ENCODE data around the gene FAM114A1. TPM values are rescaled to one million over a fixed set of nuclear protein-coding genes. Genes with fewer than 3 reads are reported as not detected.

FAM114A1 gene
- total RNA-seq, 1 experiment from 2014 or later: 32.0 TPM

DNA sequence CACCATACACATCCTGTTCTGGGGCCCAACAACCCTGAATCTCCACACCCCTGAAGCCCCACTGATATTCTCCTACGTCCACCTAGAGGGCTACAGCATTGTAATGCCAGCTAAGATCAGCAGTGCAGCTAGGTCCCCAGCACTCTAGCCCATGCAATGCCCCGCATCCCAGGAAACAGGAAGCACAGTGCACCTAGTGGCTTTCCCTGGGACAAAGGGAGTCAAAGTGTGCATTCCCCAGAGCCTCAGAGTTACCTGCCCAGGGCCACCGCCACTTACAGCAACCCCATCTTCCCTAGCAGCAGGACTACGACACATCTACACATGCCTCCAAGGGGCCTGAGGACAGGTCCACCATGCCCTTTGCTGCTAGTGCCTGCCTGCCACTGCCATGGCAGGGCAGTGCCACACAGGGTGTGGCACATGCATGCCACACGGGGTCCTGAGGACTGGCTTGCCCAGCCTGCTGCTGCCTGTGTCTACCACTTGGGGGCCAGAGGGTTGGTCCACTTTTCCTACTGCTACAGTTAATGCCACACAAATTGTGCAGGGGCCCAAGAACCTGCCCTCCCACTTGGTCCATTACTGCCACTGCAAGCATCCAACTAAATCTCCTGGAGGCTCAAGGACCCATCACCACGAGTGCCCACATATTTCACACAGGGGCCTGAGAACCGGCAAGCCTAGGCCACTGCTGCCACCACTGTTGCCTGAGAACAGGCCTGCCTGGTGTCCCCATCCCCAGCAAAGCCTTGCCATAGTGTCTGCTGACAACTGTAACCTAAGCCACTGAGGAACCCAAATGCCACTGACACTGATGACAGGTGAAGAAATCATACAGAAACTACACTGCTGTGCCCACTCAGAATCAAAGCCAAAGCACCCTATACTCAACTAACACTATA is 34.7 kb upstream of the FAM114A1 start:
- TF ChIP-seq CTCF (IDR thresholded peaks at IDR 0.05): no peak
- no peak for TF ChIP-seq TCF7L2 (IDR thresholded peaks at IDR 0.05; ENCODE audit: low read depth, low read length)
- no peak for TF ChIP-seq SIN3A (IDR thresholded peaks at IDR 0.05; ENCODE audit: borderline replicate concordance, insufficient read depth, low read depth, low read length)
- no peak for TF ChIP-seq REST (IDR thresholded peaks at IDR 0.05; ENCODE audit: insufficient read depth in 1 of 2, low read depth in 2 of 2, low read length in 1 of 2)
- TF ChIP-seq POLR2AphosphoS5 (IDR thresholded peaks at IDR 0.05; ENCODE audit: low read depth, low read length): no peak
- BruUV-seq (replicated peaks): no TSS peak
- no peak overlapping the region for H3K4me3 ChIP-seq (ENCODE audit: low read depth in 2 of 2, low read length in 2 of 2)
- no peak overlapping the region for H3K27ac ChIP-seq (ENCODE audit: low read length)
- POLR2A ChIA-PET: no interaction called here
- H3K27me3 ChIP-seq (ENCODE audit: control insufficient read depth, insufficient read depth, low read length): no peaks in the 10 kb centered on the region
- intact Hi-C loops (cut with micrococcal nuclease; ENCODE audit: unreplicated experiment): no loop called here
- no peaks in the 10 kb centered on the region for H3K9me3 ChIP-seq (ENCODE audit: control insufficient read depth, insufficient read depth, low read depth, low read length)
- no peaks in the 10 kb centered on the region for H3K4me1 ChIP-seq (ENCODE audit: control insufficient read depth, insufficient read depth, low read length)
- no peak for ATAC-seq
- H3K36me3 ChIP-seq (ENCODE audit: control insufficient read depth, insufficient read depth, low read length): no peaks in the 10 kb centered on the region
- DNase-seq (ENCODE audit: low read depth, low spot score): no peak
- CTCF ChIA-PET: no interaction called here
- in situ Hi-C loops (cut with HindIII; ENCODE audit: low pct_unique_long_range_greater_than_20kb, low sequenced_read_pairs): no loop called here

- POLR2A ChIA-PET: interaction anchor here (0.7 kb wide), 1 partner anchor 50 kb away, joined by 3 read pairs; no protein-coding TSS in a partner anchor
- H3K36me3 ChIP-seq (ENCODE audit: control insufficient read depth, insufficient read depth, low read length): no peaks in the 10 kb centered on the region
- no TSS peak for BruUV-seq (replicated peaks)
Measured at GRCh38 chr4:38834570-38834969, 33.0 kb upstream of the FAM114A1 start.

More at GRCh38 chr4:38834570-38834969, 33.0 kb upstream of the FAM114A1 start:
- Histone ChIP-seq H3K27me3 (ENCODE audit: control insufficient read depth, insufficient read depth, low read length) (no peaks in the 10 kb centered on the region), H3K4me3 (ENCODE audit: low read depth in 2 of 2, low read length in 2 of 2) (no peak overlapping the region), H3K9me3 (ENCODE audit: control insufficient read depth, insufficient read depth, low read depth, low read length) (no peaks in the 10 kb centered on the region), H3K4me1 (ENCODE audit: control insufficient read depth, insufficient read depth, low read length) (no peaks in the 10 kb centered on the region), H3K27ac (ENCODE audit: low read length) (no peak overlapping the region)
- TF ChIP-seq TCF7L2 (IDR thresholded peaks at IDR 0.05; ENCODE audit: low read depth, low read length) (no peak), SIN3A (IDR thresholded peaks at IDR 0.05; ENCODE audit: borderline replicate concordance, insufficient read depth, low read depth, low read length) (no peak), POLR2AphosphoS5 (IDR thresholded peaks at IDR 0.05; ENCODE audit: low read depth, low read length) (no peak), CTCF (IDR thresholded peaks at IDR 0.05) (no peak), REST (IDR thresholded peaks at IDR 0.05; ENCODE audit: insufficient read depth in 1 of 2, low read depth in 2 of 2, low read length in 1 of 2) (no peak)
- intact Hi-C loops (cut with micrococcal nuclease; ENCODE audit: unreplicated experiment): no loop called here
- CTCF ChIA-PET: no interaction called here
- DNase-seq (ENCODE audit: low read depth, low spot score): no peak
- in situ Hi-C loops (cut with HindIII; ENCODE audit: low pct_unique_long_range_greater_than_20kb, low sequenced_read_pairs): no loop called here
- no peak for ATAC-seq
